Mammary epithelial cell (primary cell): ENCODE data around the gene SEPTIN5.
"Not testable (repeated sequence)": the region's sequence is repeated elsewhere in the genome, so short reads cannot be mapped to it uniquely, and the experiment has no call there.

Source experiments
- CTCF ChIP-seq, 2 donors: IDR thresholded peaks in 1 of 2; conservative IDR thresholded peaks in 1 of 2; 2 replicates each; pipeline ENCODE4 v1.5.1; 2011 to 2012; ENCODE audit warnings: inconsistent platforms in 2 of 2, low read length in 2 of 2, mild to moderate bottlenecking in 2 of 2, control low read depth in 1 of 2, low read depth in 1 of 2; ENCODE audit not compliant: insufficient read depth in 1 of 2; ENCODE audit errors: extremely low read depth in 1 of 2
- EZH2 ChIP-seq: IDR thresholded peaks from 2 replicates; pipeline ENCODE4 v1.6.1; 2012; ENCODE audit warnings: low read length, inconsistent platforms, borderline replicate concordance

- not testable (repeated sequence) for TF ChIP-seq CTCF (conservative IDR thresholded peaks at IDR 0.05 in 1 of 2, IDR thresholded peaks at IDR 0.05 in 1 of 2; ENCODE audit: extremely low read depth in 1 of 2, insufficient read depth in 1 of 2, low read depth in 1 of 2, low read length in 2 of 2); EZH2
These were observed 37.9 kb upstream of the SEPTIN5 start for GRCh38 chr22:19676437-19676836.
